Frontal cortex (tissue), 4 donors: ENCODE measurements around the gene STMN3. TPM values are rescaled to one million over a fixed set of nuclear protein-coding genes. Genes with fewer than 3 reads are reported as not detected.
"Not testable (repeated sequence)": the region's sequence is repeated elsewhere in the genome, so short reads cannot be mapped to it uniquely, and the experiment has no call there.

Experiments
- DNase-seq, 2 donors: peaks; one replicate each; pipeline ENCODE4 v3.0.0; 2012; ENCODE audit warnings: low spot score in 2 of 2
- FAIRE-seq: peaks from 2 replicates; lab custom pipeline; 2012; peaks lifted over from hg19 to GRCh38; lab: Jason Lieb, UNC
- total RNA-seq: library from RNA; depleted of rRNA; stranded (reverse); fragments of >200 nt; gene quantifications from one replicate; pipeline ENCODE4 v1.2.3, GENCODE V29; 2014
- donor health status: control.
- donor health status: control.
- donor health status: control.

The STMN3 gene
- total RNA-seq, 1 donor from 2014 or later = 104 TPM

GRCh38 chr20:63622732-63623131, 30.5 kb downstream of the STMN3 start:
- DNase-seq (no peak), FAIRE-seq (no peak)

- DNase-seq = no peak
- FAIRE-seq = no peak
Observed at GRCh38 chr20:63622096-63622495, 31.1 kb downstream of the STMN3 start.

- DNase-seq (no peak), FAIRE-seq (no peak)
Observed at GRCh38 chr20:63620991-63621390, 32.2 kb downstream of the STMN3 start.

GRCh38 chr20:63619505-63619904, 33.7 kb downstream of the STMN3 start:
- DNase-seq = no peak
- no peak for FAIRE-seq

- DNase-seq = no peak
- no peak for FAIRE-seq
Observed at GRCh38 chr20:63619086-63619485, 34.1 kb downstream of the STMN3 start.

- no peak for DNase-seq
- no peak for FAIRE-seq
Observed at GRCh38 chr20:63618291-63618980, 34.8 kb downstream of the STMN3 start.

- DNase-seq (no peak), FAIRE-seq (no peak)
Observed at GRCh38 chr20:63617876-63618265, 35.4 kb downstream of the STMN3 start.

GRCh38 chr20:63617092-63617875, 35.9 kb downstream of the STMN3 start:
- FAIRE-seq = no peak
- DNase-seq = no peak

- not testable (repeated sequence) for FAIRE-seq, DNase-seq
Observed at GRCh38 chr20:63613863-63614594, 39.2 kb downstream of the STMN3 start.

GRCh38 chr20:63612276-63612931, 40.8 kb downstream of the STMN3 start:
- FAIRE-seq (no peak), DNase-seq (no peak)

- FAIRE-seq = no peak
Observed at GRCh38 chr20:63611646-63612045, 41.6 kb downstream of the STMN3 start.

GRCh38 chr20:63610581-63611435, 42.4 kb downstream of the STMN3 start:
- FAIRE-seq (no peak), DNase-seq (no peak)

More at GRCh38 chr20:63611646-63612045, 41.6 kb downstream of the STMN3 start:
- no peak for DNase-seq

- DNase-seq (no peak), FAIRE-seq (no peak)
Observed at GRCh38 chr20:63606686-63607085, 46.5 kb downstream of the STMN3 start.

GRCh38 chr20:63602321-63602720, 50.9 kb downstream of the STMN3 start:
- no peak for DNase-seq
- FAIRE-seq = no peak

- DNase-seq, FAIRE-seq: not testable (repeated sequence)
Observed at GRCh38 chr20:63601679-63602078, 51.5 kb downstream of the STMN3 start.

GRCh38 chr20:63599396-63600050, 53.7 kb downstream of the STMN3 start:
- FAIRE-seq (no peak), DNase-seq (no peak)

GRCh38 chr20:63598479-63599395, 54.5 kb downstream of the STMN3 start:
- FAIRE-seq (no peak), DNase-seq (no peak)
